Measurements from ENCODE around the gene SPATS1. TPM values are rescaled to one million over a fixed set of nuclear protein-coding genes. Genes with fewer than 3 reads are reported as not detected.

The SPATS1 gene, protein sequence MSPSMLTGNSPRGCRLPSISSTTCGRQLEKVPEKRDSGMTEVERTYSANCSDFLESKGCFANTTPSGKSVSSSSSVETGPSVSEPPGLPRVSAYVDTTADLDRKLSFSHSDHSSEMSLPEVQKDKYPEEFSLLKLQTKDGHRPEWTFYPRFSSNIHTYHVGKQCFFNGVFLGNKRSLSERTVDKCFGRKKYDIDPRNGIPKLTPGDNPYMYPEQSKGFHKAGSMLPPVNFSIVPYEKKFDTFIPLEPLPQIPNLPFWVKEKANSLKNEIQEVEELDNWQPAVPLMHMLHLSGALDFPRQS
- total RNA-seq = not detected

DNA sequence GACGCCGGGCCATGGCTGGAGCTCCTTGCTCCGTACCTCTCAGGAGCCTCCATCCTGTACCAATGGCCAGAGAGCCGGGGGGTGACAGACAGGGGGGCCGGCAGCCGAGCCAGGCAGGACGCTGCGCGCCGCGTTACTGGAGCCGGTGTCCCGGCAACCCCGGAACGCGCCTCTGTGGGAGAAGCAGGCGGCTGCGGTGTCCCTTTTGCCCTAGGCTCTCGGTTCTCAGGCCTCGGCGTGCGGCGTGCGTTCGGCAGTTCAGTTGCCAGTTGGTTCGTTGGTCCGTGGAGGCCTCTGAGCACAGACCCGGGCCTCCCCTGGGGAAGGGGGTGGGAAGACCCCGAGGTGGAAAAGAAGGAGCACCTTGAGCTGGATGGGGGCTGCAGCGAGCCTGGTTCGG lies at the start of gene SPATS1:
Gene SPATS1, plus strand, starts transcription at position 162 of the 400 bp plus-strand sequence. CDS start 446 bp downstream, outside the sequence.
- ATAC-seq (ENCODE audit: low read depth) = peak; percentile 29
- peak; percentile 38 for DNase-seq
- peaks cover 58% of the 10 kb centered on the region for H3K27me3 Mint-ChIP-seq
- POLR2A ChIA-PET = interaction anchor here (0.6 kb wide), 1 partner anchor 74 kb away, joined by 4 read pairs; no protein-coding TSS in a partner anchor
- no peak within 1 kb of the TSS for H3K27ac Mint-ChIP-seq
- no peaks in the 10 kb centered on the region for H3K36me3 Mint-ChIP-seq
- H3K4me1 Mint-ChIP-seq = peaks cover 1% of the 10 kb centered on the region
- no peak within 1 kb of the TSS for H3K4me3 Mint-ChIP-seq
- H3K9me3 Mint-ChIP-seq = no peaks in the 10 kb centered on the region

- peaks cover 2% of the 10 kb centered on the region for H3K4me1 Mint-ChIP-seq
- DNase-seq (no peak), ATAC-seq (ENCODE audit: low read depth) (no peak)
- H3K4me3 Mint-ChIP-seq = no peak overlapping the region
- H3K27me3 Mint-ChIP-seq = peaks cover 67% of the 10 kb centered on the region
- H3K36me3 Mint-ChIP-seq = no peaks in the 10 kb centered on the region
- no peaks in the 10 kb centered on the region for H3K9me3 Mint-ChIP-seq
- POLR2A ChIA-PET = interaction anchor here (0.7 kb wide), 2 partner anchors 19 to 604 kb away, joined by 3 read pairs; no protein-coding TSS in a partner anchor
- no peak overlapping the region for H3K27ac Mint-ChIP-seq
These were observed 49.6 kb upstream of the SPATS1 start for GRCh38 chr6:44292661-44293365.

DNA sequence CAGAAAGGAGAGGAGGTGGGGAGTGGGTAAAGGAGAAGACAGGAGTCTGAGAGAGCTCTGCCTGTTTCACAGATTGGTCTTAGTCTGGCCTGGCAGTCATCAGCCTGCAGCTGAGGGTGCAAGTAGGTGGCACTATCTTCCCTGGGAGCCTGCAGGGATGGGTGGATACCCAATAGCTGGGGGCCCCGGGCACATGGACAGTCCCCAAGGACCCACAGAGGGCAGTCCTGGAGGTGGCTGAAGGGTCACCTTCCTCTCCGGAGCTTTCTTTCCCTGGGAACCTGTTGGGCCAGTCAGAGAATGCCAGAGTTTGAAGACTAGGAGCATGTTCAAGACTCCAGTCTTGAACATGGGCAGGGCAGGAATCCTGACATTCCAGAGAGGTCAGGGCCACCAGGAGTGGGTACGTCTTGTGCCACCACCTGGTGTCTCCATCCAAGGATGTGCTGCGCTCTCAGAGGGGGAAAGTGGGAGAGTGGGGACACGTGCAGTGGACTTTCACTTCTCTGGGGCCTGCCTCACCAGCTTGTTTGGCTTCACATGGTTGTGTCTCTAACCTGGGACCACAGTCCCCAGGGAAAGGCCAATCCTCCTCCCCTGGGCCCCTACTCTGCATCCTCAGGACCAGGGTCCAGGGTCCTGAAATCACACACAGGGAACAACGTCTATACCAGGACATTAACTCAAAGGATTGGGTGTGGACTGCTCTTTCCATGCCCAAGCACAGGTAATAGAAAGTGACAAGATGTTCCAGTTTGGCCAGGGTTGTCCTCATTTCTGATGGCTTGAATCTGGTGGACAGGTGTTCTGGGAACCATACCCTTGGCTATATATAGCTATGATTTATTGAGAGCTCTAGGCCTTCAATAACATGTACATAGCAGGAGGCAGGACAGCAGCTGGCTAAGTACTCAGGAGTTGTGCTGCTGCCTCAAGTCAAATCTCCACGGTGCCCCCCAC lies 47.3 kb upstream of the SPATS1 start:
- DNase-seq (no peak), ATAC-seq (ENCODE audit: low read depth) (no peak)
- H3K27me3 Mint-ChIP-seq = peaks cover 61% of the 10 kb centered on the region
- peaks cover 3% of the 10 kb centered on the region for H3K4me1 Mint-ChIP-seq
- H3K4me3 Mint-ChIP-seq = no peak overlapping the region
- POLR2A ChIA-PET = interaction anchor here (0.6 to 1.3 kb wide), 4 partner anchors 10 to 18 kb away, joined by 3 to 4 read pairs (median 3); partner anchors contain the start of gene AARS2
- H3K27ac Mint-ChIP-seq = no peak overlapping the region
- peaks cover 2% of the 10 kb centered on the region for H3K36me3 Mint-ChIP-seq
- no peaks in the 10 kb centered on the region for H3K9me3 Mint-ChIP-seq

GRCh38 chr6:44297063-44298038 lies 45.1 kb upstream of the SPATS1 start:
- Mint-ChIP-seq H3K36me3 (peaks cover 10% of the 10 kb centered on the region), H3K9me3 (no peaks in the 10 kb centered on the region), H3K4me1 (peaks cover 3% of the 10 kb centered on the region), H3K4me3 (peak overlapping the region; percentile 57), H3K27me3 (peaks cover 45% of the 10 kb centered on the region), H3K27ac (no peak overlapping the region)
- POLR2A ChIA-PET = interaction anchor here (0.6 to 1.1 kb wide), 3 partner anchors 31 to 90 kb away, joined by 3 to 4 read pairs (median 3); partner anchors contain the start of gene CDC5L
- ATAC-seq (ENCODE audit: low read depth) = peak; percentile 89
- DNase-seq = peak; percentile 73

DNA sequence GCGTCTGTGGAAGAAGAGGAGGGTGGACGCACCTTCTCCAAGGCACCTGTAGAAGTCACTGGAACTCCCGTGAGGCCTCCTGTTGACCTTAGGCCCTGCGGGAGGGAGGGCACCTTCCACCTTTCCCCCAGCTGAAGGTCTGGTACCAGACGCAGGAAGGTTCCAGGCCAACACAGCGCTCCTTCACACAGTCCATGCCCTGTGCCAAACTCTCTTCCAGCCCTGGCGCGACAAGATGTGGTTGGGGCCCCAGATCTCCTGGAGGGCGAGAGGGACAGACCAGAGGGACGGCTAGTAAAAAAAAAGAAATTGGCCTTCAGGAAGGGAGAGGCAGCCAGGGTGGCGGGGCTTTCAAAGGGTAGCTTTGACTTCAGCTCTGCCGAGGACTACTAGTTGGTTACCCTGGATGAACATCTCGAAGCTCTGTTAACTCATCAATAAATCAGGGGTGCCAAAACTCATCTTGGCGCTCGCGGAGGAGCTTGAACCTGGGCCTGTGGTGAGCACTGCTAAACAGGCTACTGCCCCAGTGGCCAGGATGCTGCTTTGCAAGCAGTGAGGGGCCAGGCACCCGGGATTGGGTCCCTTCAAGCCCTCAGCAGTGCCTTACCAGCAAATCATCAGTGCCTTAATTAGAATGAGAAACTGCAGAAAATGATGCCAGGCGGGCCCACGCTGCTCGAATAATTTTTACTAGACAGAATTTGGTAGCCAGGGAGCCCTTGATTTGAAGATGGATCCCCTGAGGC lies 44.2 kb upstream of the SPATS1 start:
- peaks cover 10% of the 10 kb centered on the region for H3K36me3 Mint-ChIP-seq
- peaks cover 3% of the 10 kb centered on the region for H3K4me1 Mint-ChIP-seq
- POLR2A ChIA-PET = interaction anchor here (0.6 kb wide), 1 partner anchor 31 kb away, joined by 3 read pairs; no protein-coding TSS in a partner anchor
- no peaks in the 10 kb centered on the region for H3K9me3 Mint-ChIP-seq
- peak overlapping the region; percentile 57 for H3K4me3 Mint-ChIP-seq
- no peak for ATAC-seq (ENCODE audit: low read depth)
- no peak overlapping the region for H3K27ac Mint-ChIP-seq
- DNase-seq = no peak
- peaks cover 38% of the 10 kb centered on the region for H3K27me3 Mint-ChIP-seq

DNA sequence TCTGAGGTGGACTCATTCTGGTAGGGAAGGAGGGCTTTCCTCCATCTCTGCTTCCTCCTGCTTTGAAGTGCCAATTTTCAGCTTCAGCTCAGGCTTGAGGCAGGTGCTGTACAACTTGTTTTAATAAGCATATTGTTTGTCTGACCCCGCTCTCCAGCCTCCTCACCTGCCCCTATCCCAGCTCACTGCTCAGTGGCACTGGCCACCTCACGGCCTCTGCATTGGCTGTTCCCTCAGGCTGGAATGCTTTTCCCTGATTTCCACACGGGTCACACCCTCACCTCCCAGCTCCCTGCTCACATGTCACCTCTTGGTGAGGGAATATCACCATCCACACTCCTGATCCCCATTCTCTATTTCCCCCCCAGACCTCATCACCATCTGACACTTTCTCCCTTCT lies 43.6 kb upstream of the SPATS1 start:
- Mint-ChIP-seq H3K36me3 (peaks cover 13% of the 10 kb centered on the region), H3K27me3 (peaks cover 33% of the 10 kb centered on the region), H3K27ac (no peak overlapping the region), H3K9me3 (no peaks in the 10 kb centered on the region), H3K4me3 (no peak overlapping the region), H3K4me1 (peaks cover 3% of the 10 kb centered on the region)
- POLR2A ChIA-PET = no interaction called here
- ATAC-seq (ENCODE audit: low read depth) (no peak), DNase-seq (no peak)

DNA sequence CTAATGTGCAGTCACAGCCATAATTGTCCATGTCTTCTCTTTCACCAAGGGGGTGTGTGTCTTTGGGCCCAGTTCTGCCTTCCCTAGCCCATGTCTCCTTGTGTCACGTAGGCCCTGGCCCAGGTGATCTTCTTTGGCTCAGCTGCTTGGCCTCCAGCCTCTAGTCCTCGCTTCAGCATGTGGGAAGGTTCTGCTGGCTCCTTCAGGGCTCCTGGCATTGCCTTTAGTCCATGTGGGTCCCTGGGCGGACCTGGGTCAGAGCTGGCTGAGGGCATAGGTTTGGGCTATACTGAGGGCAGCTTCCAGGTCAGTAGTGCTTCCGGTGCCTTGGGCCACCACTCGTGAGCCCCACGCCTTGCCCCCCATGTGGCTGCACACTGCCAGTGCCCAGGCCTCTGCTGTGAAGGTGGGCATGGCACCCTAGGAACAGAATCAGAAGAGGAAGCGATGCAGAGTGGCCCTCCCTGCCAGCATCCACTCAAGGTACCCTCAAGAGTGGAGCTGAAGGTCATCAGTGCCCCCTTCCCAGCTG lies 42.1 kb upstream of the SPATS1 start:
- Mint-ChIP-seq H3K4me1 (peaks cover 4% of the 10 kb centered on the region), H3K9me3 (no peaks in the 10 kb centered on the region), H3K36me3 (peaks cover 13% of the 10 kb centered on the region), H3K27me3 (peaks cover 24% of the 10 kb centered on the region), H3K27ac (no peak overlapping the region), H3K4me3 (no peak overlapping the region)
- POLR2A ChIA-PET = no interaction called here
- ATAC-seq (ENCODE audit: low read depth) (no peak), DNase-seq (no peak)

DNA sequence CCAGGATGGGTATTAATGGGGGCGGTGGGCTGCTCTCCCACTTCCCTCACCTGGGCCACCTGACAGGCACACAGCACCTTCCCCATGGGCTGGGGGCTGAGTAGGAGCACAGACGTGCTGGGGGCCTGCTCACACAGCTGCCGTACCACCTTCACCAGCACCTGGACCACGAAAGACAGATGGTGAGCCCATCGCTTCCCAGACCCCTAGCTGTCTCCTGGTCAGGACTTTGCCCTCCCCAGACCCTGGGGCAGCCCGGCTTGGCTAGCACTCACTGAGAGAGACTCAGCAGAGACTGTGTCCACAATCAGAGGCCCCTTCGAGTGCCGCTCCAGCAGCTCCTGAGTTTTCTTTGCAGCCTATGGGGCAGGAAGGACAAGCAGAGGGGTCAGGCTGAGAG lies 41.3 kb upstream of the SPATS1 start:
- Mint-ChIP-seq H3K4me3 (no peak overlapping the region), H3K36me3 (peaks cover 19% of the 10 kb centered on the region), H3K4me1 (peaks cover 8% of the 10 kb centered on the region), H3K9me3 (no peaks in the 10 kb centered on the region), H3K27ac (no peak overlapping the region), H3K27me3 (peaks cover 19% of the 10 kb centered on the region)
- ATAC-seq (ENCODE audit: low read depth) = no peak
- DNase-seq = no peak
- POLR2A ChIA-PET = no interaction called here

DNA sequence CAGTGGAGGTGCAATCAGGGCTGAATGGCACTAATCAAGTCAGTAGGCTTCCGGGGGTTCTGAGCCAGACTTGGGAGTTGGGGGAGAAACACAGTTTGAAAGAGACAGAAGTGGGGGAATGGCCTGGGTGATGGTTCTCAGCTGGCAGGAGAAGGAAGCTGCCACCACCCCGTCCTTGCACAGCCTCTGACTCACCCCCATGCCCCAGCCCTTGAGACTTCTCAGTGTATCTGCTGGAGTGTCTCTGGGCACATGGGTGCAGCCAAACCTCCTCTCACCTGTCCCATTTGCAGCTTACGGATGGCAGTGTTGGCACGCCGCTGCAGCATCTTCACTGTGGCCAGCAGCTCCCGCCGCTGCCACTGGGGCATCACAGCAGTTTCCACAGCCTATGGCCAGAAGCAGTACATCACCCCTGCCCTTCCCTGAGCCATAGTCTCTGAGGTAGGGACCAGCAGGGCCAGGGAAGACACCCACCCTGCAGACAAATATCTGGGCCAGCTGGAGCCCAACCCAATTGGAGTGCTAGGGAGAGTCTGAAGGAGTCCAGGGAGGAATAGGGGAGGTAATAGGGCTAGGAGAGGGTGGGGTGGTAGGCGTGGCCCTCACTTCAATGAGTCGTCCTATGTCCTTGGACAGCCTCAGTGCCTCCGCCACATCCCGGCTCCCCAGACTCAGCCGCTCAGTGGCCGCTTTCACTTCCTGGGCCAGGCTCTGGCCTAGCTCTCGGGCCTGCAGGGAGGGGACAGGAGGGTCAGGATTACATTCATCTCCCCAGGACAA lies 40.5 kb upstream of the SPATS1 start:
- DNase-seq (no peak), ATAC-seq (ENCODE audit: low read depth) (no peak)
- Mint-ChIP-seq H3K36me3 (peaks cover 19% of the 10 kb centered on the region), H3K9me3 (no peaks in the 10 kb centered on the region), H3K27ac (no peak overlapping the region), H3K4me3 (no peak overlapping the region), H3K4me1 (peaks cover 8% of the 10 kb centered on the region), H3K27me3 (peaks cover 11% of the 10 kb centered on the region)
- POLR2A ChIA-PET = no interaction called here

GRCh38 chr6:44302856-44303255 lies 39.6 kb upstream of the SPATS1 start:
- Mint-ChIP-seq H3K36me3 (peaks cover 19% of the 10 kb centered on the region), H3K4me3 (no peak overlapping the region), H3K27ac (no peak overlapping the region), H3K9me3 (no peaks in the 10 kb centered on the region), H3K27me3 (peaks cover 6% of the 10 kb centered on the region), H3K4me1 (peaks cover 6% of the 10 kb centered on the region)
- POLR2A ChIA-PET = no interaction called here
- ATAC-seq (ENCODE audit: low read depth) (no peak), DNase-seq (no peak)

DNA sequence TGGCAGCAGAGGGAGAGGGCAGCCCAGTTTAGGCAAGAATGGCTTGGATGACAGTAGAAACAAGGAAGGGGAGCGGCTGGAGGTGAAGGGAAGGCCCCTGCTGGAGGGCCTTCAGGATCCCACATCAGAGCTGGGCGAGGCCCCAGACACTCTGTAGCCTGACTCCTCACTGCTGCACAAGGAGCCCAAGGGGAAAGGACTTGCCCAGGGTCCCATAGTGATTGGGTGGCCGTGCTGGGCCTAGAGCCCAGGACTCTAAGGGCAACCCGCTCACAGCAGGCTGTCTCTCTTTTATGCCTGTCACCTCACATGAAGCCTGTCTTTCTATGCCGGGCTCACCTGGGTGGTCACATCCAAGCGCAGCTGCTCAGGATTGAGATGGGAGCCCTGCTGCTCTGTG lies 38.6 kb upstream of the SPATS1 start:
- H3K9me3 Mint-ChIP-seq = no peaks in the 10 kb centered on the region
- no peak overlapping the region for H3K27ac Mint-ChIP-seq
- H3K4me3 Mint-ChIP-seq = no peak overlapping the region
- DNase-seq = no peak
- peaks cover 22% of the 10 kb centered on the region for H3K36me3 Mint-ChIP-seq
- H3K4me1 Mint-ChIP-seq = peaks cover 6% of the 10 kb centered on the region
- POLR2A ChIA-PET = no interaction called here
- no peak for ATAC-seq (ENCODE audit: low read depth)
- no peaks in the 10 kb centered on the region for H3K27me3 Mint-ChIP-seq
